ENCODE data around the gene CEP250. TPM values are rescaled to one million over a fixed set of nuclear protein-coding genes. Genes with fewer than 3 reads are reported as not detected.

Gene CEP250
- total RNA-seq, 2 experiments from 2014 or later = 72.1 to 74.5 TPM

GRCh38 chr20:35564905-35565304 is 109.5 kb downstream of the CEP250 start:
- POLR2A ChIA-PET = no interaction called here
- H3K4me1 Mint-ChIP-seq (ENCODE audit: low read depth) = no peaks in the 10 kb centered on the region
- ATAC-seq (no peak), DNase-seq (no peak)
- H3K27ac Mint-ChIP-seq = no peak overlapping the region
- H3K9me3 Mint-ChIP-seq (ENCODE audit: insufficient read depth) = no peaks in the 10 kb centered on the region
- CTCF ChIA-PET = interaction anchor here (0.6 kb wide), 1 partner anchor 402 kb away, joined by 3 read pairs; no protein-coding TSS in a partner anchor
- H3K4me3 Mint-ChIP-seq = no peak overlapping the region
- no peaks in the 10 kb centered on the region for H3K36me3 Mint-ChIP-seq (ENCODE audit: low read depth)
- peaks cover 6% of the 10 kb centered on the region for H3K27me3 Mint-ChIP-seq (ENCODE audit: low read depth)

- no peak for DNase-seq
- Mint-ChIP-seq H3K27me3 (ENCODE audit: low read depth) (peaks cover 6% of the 10 kb centered on the region), H3K36me3 (ENCODE audit: low read depth) (no peaks in the 10 kb centered on the region), H3K9me3 (ENCODE audit: insufficient read depth) (no peaks in the 10 kb centered on the region), H3K4me3 (no peak overlapping the region), H3K4me1 (ENCODE audit: low read depth) (no peaks in the 10 kb centered on the region), H3K27ac (no peak overlapping the region)
- no peak for ATAC-seq
- ChIA-PET CTCF (interaction anchor here (1.8 kb wide), 1 partner anchor 385 kb away, joined by 5 read pairs; the partner anchor contains the start of gene SCAND1), POLR2A (no interaction called here)
Observed at GRCh38 chr20:35568645-35569044, 113.2 kb downstream of the CEP250 start.

Small RNA genes lying within 50 kb of the gene (microRNA-seq; reads per million reads assigned to microRNA genes)
- not detected for gene MIR1289-1

Other genes starting within 250 kb of the CEP250 start
- gene MMP24, start 228.9 kb upstream of the CEP250 start, total RNA-seq = not detected
- 10 to 100 TPM; 42.0 to 43.1 TPM for gene MMP24OS, start 177.5 kb upstream of the CEP250 start, total RNA-seq
- gene EIF6, start 170.8 kb upstream of the CEP250 start, total RNA-seq = 100 to 1,000 TPM; 104 to 109 TPM
- not detected for gene FAM83C, start 163.2 kb upstream of the CEP250 start, total RNA-seq
- gene UQCC1, start 43.6 kb upstream of the CEP250 start, total RNA-seq = 10 to 100 TPM; 57.7 to 60.5 TPM
- gene GDF5, start 17.4 kb upstream of the CEP250 start, total RNA-seq = not detected
- not detected for gene C20orf173, start 74.1 kb downstream of the CEP250 start, total RNA-seq
- 100 to 1,000 TPM; 114 to 122 TPM for gene ERGIC3, start 86.5 kb downstream of the CEP250 start, total RNA-seq
- gene SPAG4, start 160.2 kb downstream of the CEP250 start, total RNA-seq = 1 to 10 TPM; 2.6 to 5.0 TPM
- 100 to 1,000 TPM; 271 to 272 TPM for gene CPNE1, start 209.3 kb downstream of the CEP250 start, total RNA-seq
- 100 to 1,000 TPM; 112 to 119 TPM for gene RBM12, start 209.3 kb downstream of the CEP250 start, total RNA-seq
- 10 to 100 TPM; 32.7 to 34.7 TPM for gene NFS1, start 243.8 kb downstream of the CEP250 start, total RNA-seq
- 100 to 1,000 TPM; 134 to 143 TPM for gene ROMO1, start 243.8 kb downstream of the CEP250 start, total RNA-seq